H1 (cell line): ENCODE measurements around the gene MGST3. TPM values are rescaled to one million over a fixed set of nuclear protein-coding genes. Genes with fewer than 3 reads are reported as not detected.

Source experiments
- CTCF ChIA-PET: fragments of 300-600 bp; sonication (Branson Sonifier 250); formaldehyde crosslinking; loops from one replicate; lab custom pipeline; 2021; ENCODE audit not compliant: partially characterized antibody; lab: Charles Lee
- POLR2A ChIA-PET: fragments of 300-600 bp; sonication (Branson Sonifier 250); formaldehyde crosslinking; loops from one replicate; lab custom pipeline; 2021; ENCODE audit warnings: inconsistent platforms; ENCODE audit not compliant: partially characterized antibody; lab: Charles Lee
- DNase-seq, 2 experiments: peaks; one replicate each; pipeline versions ENCODE4 v3.0.0 to v3.0.0-alpha.2; 2010 to 2022; ENCODE audit warnings: low spot score in 2 of 2, low read depth in 1 of 2, mixed read lengths in 1 of 2
- FAIRE-seq: peaks from 2 replicates; lab custom pipeline; 2011; peaks lifted over from hg19 to GRCh38; lab: Jason Lieb, UNC
- H2AFZ ChIP-seq: 2 replicates; pipeline ENCODE4 v1.8.1; 2012; ENCODE audit warnings: low read length, inconsistent platforms
- H2AK5ac ChIP-seq: 2 replicates; pipeline ENCODE4 v1.6.1; 2013; ENCODE audit warnings: low read depth, low read length
- H2BK120ac ChIP-seq: replicated peaks from 2 replicates; pipeline ENCODE3; 2013; ENCODE audit warnings: low read depth, low read length, inconsistent platforms
- H2BK12ac ChIP-seq: 2 replicates; pipeline ENCODE4 v1.6.1; 2013; ENCODE audit warnings: low read depth, low read length
- H2BK15ac ChIP-seq: 2 replicates; pipeline ENCODE4 v1.6.1; 2013; ENCODE audit warnings: low read length
- H2BK20ac ChIP-seq: 2 replicates; pipeline ENCODE4 v1.6.1; 2013; ENCODE audit warnings: low read length
- H2BK5ac ChIP-seq: 2 replicates; pipeline ENCODE4 v1.6.1; 2013; ENCODE audit warnings: low read depth, low read length
- H3K14ac ChIP-seq: 2 replicates; pipeline ENCODE4 v1.6.1; 2013; ENCODE audit warnings: inconsistent platforms; ENCODE audit not compliant: insufficient read length
- H3K18ac ChIP-seq: 2 replicates; pipeline ENCODE4 v1.6.1; 2013; ENCODE audit warnings: low read length; ENCODE audit errors: extremely low read depth
- H3K23ac ChIP-seq: 2 replicates; pipeline ENCODE4 v1.6.1; 2013; ENCODE audit warnings: inconsistent platforms; ENCODE audit not compliant: insufficient read length
- H3K23me2 ChIP-seq: 2 replicates; pipeline ENCODE4 v1.6.1; 2013; ENCODE audit warnings: low read depth, low read length
- H3K27ac ChIP-seq: 2 replicates; pipeline ENCODE4 v1.6.1; 2011; ENCODE audit warnings: low read depth, low read length, inconsistent platforms
- H3K27me3 ChIP-seq, 4 experiments: replicated peaks in 1 of 4; 1 replicate in 1 of 4; 2 replicates in 3 of 4; pipeline versions ENCODE4 v1.6.1 to v1.8.1; 2011 to 2013; ENCODE audit warnings: low read length in 3 of 4, mild to moderate bottlenecking in 3 of 4, inconsistent platforms in 2 of 4, mixed read lengths in 2 of 4, moderate library complexity in 1 of 4; ENCODE audit not compliant: control insufficient read depth in 3 of 4, insufficient read depth in 3 of 4; ENCODE audit errors: extremely low read depth in 1 of 4
- H3K36me3 ChIP-seq, 4 experiments: 2 replicates each; pipeline versions ENCODE4 v1.6.1 to v1.8.1; 2011 to 2013; ENCODE audit warnings: mild to moderate bottlenecking in 4 of 4, low read length in 3 of 4, moderate library complexity in 2 of 4, control low read depth in 1 of 4, inconsistent platforms in 1 of 4; ENCODE audit not compliant: insufficient read depth in 4 of 4, control insufficient read depth in 2 of 4
- H3K4ac ChIP-seq: replicated peaks from 2 replicates; pipeline ENCODE3; 2013; ENCODE audit warnings: low read length, low read depth, mixed read lengths, inconsistent platforms; ENCODE audit not compliant: insufficient read length
- H3K4me1 ChIP-seq, 4 experiments: replicated peaks in 1 of 4; 1 replicate in 1 of 4; 2 replicates in 3 of 4; pipeline versions ENCODE4 v1.6.1 to v1.8.1; 2011 to 2013; ENCODE audit warnings: low read length in 3 of 4, inconsistent platforms in 2 of 4, mixed read lengths in 1 of 4; ENCODE audit not compliant: insufficient read depth in 4 of 4, control insufficient read depth in 3 of 4
- H3K4me2 ChIP-seq, 2 experiments: 2 replicates each; pipeline versions ENCODE4 v1.6.1 to v1.8.1; 2011 to 2013; ENCODE audit warnings: low read depth in 2 of 2, low read length in 2 of 2, control low read depth in 1 of 2, inconsistent platforms in 1 of 2, mild to moderate bottlenecking in 1 of 2; ENCODE audit not compliant: insufficient read depth in 1 of 2
- H3K4me3 ChIP-seq, 4 experiments: fragments of 200-600, 300-600 bp in 1 of 4; sonication (generic), shearing (Covaris generic), sonication (Bioruptor Twin) in 1 of 4; 2 replicates each; pipeline versions ENCODE4 v1.5.1 to v1.8.1; 2011 to 2016; ENCODE audit warnings: low read length in 4 of 4, low read depth in 3 of 4, control low read depth in 2 of 4, inconsistent platforms in 2 of 4, mild to moderate bottlenecking in 2 of 4, mixed read lengths in 1 of 4, moderate library complexity in 1 of 4; ENCODE audit not compliant: insufficient read depth in 2 of 4; ENCODE audit errors: extremely low read depth in 1 of 4
- H3K56ac ChIP-seq: replicated peaks from 2 replicates; pipeline ENCODE3; 2013; ENCODE audit warnings: low read depth, mild to moderate bottlenecking, mixed read lengths, low read length, inconsistent platforms; ENCODE audit not compliant: insufficient read length
- H3K79me1 ChIP-seq: 2 replicates; pipeline ENCODE4 v1.6.1; 2013; ENCODE audit warnings: low read depth, low read length, control low read depth
- H3K79me2 ChIP-seq, 2 experiments: 2 replicates each; pipeline versions ENCODE4 v1.6.1 to v1.8.1; 2012 to 2013; ENCODE audit warnings: low read length in 2 of 2, mild to moderate bottlenecking in 2 of 2, inconsistent platforms in 1 of 2; ENCODE audit not compliant: insufficient read depth in 2 of 2, control insufficient read depth in 1 of 2
- H3K9ac ChIP-seq, 4 experiments: replicated peaks in 1 of 4; 1 replicate in 1 of 4; 2 replicates in 3 of 4; pipeline versions ENCODE4 v1.6.1 to v1.8.1; 2011 to 2013; ENCODE audit warnings: low read depth in 3 of 4, low read length in 3 of 4, control low read depth in 2 of 4, mild to moderate bottlenecking in 2 of 4, moderate library complexity in 2 of 4, inconsistent platforms in 1 of 4; ENCODE audit errors: extremely low read depth in 1 of 4
- H3K9me3 ChIP-seq, 2 experiments: 2 replicates each; pipeline versions ENCODE4 v1.6.1 to v1.8.1; 2012 to 2013; ENCODE audit warnings: mild to moderate bottlenecking in 2 of 2, moderate library complexity in 2 of 2, control low read depth in 1 of 2, inconsistent platforms in 1 of 2, low read depth in 1 of 2, low read length in 1 of 2, mixed read lengths in 1 of 2; ENCODE audit not compliant: insufficient read depth in 2 of 2
- H4K20me1 ChIP-seq, 2 experiments: replicated peaks in 1 of 2; 2 replicates each; pipeline versions ENCODE3 to v1.8.1; 2011 to 2013; ENCODE audit warnings: inconsistent platforms in 2 of 2, low read length in 2 of 2, mild to moderate bottlenecking in 1 of 2; ENCODE audit not compliant: insufficient read depth in 2 of 2, control insufficient read depth in 1 of 2
- H4K5ac ChIP-seq: 2 replicates; pipeline ENCODE4 v1.6.1; 2013; ENCODE audit warnings: low read length, low read depth, mixed read lengths, inconsistent platforms; ENCODE audit not compliant: insufficient read length
- H4K8ac ChIP-seq: 2 replicates; pipeline ENCODE4 v1.8.0; 2013; ENCODE audit warnings: mild to moderate bottlenecking, moderate library complexity, low read length, inconsistent platforms; ENCODE audit not compliant: insufficient read depth; ENCODE audit errors: extremely low read depth
- H4K91ac ChIP-seq: replicated peaks from 2 replicates; pipeline ENCODE3; 2013; ENCODE audit warnings: low read length, mixed read lengths, inconsistent platforms; ENCODE audit not compliant: insufficient read length
- BRCA1 ChIP-seq: IDR thresholded peaks from 2 replicates; pipeline ENCODE4 v1.6.1; 2012; ENCODE audit warnings: low read depth, low read length, improper control_type of control experiment
- CEBPB ChIP-seq: IDR thresholded peaks from 2 replicates; pipeline ENCODE4 v1.6.1; 2012; ENCODE audit warnings: low read depth, low read length
- EP300 ChIP-seq, 2 experiments: IDR thresholded peaks; 1 replicate in 1 of 2; 2 replicates in 1 of 2; pipeline ENCODE4 v1.6.1; 2011 to 2012; ENCODE audit warnings: low read depth in 2 of 2, low read length in 2 of 2, mild to moderate bottlenecking in 2 of 2, borderline replicate concordance in 1 of 2, inconsistent platforms in 1 of 2, moderate library complexity in 1 of 2
- FOSL1 ChIP-seq: IDR thresholded peaks from 2 replicates; pipeline ENCODE4 v1.6.1; 2011; ENCODE audit warnings: mild to moderate bottlenecking, low read depth, low read length, moderate library complexity; ENCODE audit not compliant: insufficient read depth
- RXRA ChIP-seq: IDR thresholded peaks from 2 replicates; pipeline ENCODE4 v1.6.1; 2011; ENCODE audit warnings: low read depth, mild to moderate bottlenecking, low read length, moderate library complexity; ENCODE audit not compliant: insufficient read depth
- SP1 ChIP-seq: IDR thresholded peaks from 2 replicates; pipeline ENCODE4 v1.6.1; 2011; ENCODE audit warnings: low read depth, low read length
- WGBS, 2 experiments: shearing (Covaris generic) in 1 of 2; methylation state at CpG; one replicate each; pipeline versions ENCODE4 v1.1.6 to v1.1.7; 2013 to 2015; ENCODE audit warnings: low lambda C conversion rate in 2 of 2, mixed read lengths in 2 of 2, inconsistent platforms in 1 of 2, low coverage in 1 of 2, missing lambda C conversion rate in 1 of 2; ENCODE audit not compliant: insufficient replicate concordance in 2 of 2, insufficient coverage in 1 of 2, insufficient read length in 1 of 2; ENCODE audit errors: extremely low coverage in 1 of 2, missing lambda C conversion rate in 1 of 2; 5-methylcytosine and 5-hydroxymethylcytosine counted together
- polyA plus RNA-seq, 7 experiments: library from polyadenylated mRNA; depleted of rRNA in 3 of 7; stranded (reverse) in 5 of 7; unstranded in 2 of 7; fragments of >200 nt in 5 of 7; fragments of 200-250 nt in 2 of 7; gene quantifications; 1 replicate in 5 of 7; 2 replicates in 1 of 7; 4 replicates in 1 of 7; pipeline versions ENCODE4 v1.2.1 to v1.2.3, GENCODE V29; 2011 to 2013; ENCODE audit warnings: missing spikeins in 2 of 7, mixed read lengths in 2 of 7
- total RNA-seq: library from RNA; stranded (reverse); fragmentation: NEBNext Ultra II Directional; extraction: Animal tissue kit (Norgen Biotek cat#: 25700); gene quantifications from 2 replicates; pipeline ENCODE4 v1.2.1, GENCODE V29; 2021
- TF ChIP-seq, protein P1 (sequence below): IDR thresholded peaks from 2 replicates; pipeline ENCODE4 v1.6.1; 2012; ENCODE audit warnings: inconsistent platforms

The MGST3 gene
- total and polyA plus RNA-seq, 2 of the 8 experiments (the other 6 are each of a cell fraction or from before 2014, with no cell fraction given) = 124 to 257 TPM

DNA sequence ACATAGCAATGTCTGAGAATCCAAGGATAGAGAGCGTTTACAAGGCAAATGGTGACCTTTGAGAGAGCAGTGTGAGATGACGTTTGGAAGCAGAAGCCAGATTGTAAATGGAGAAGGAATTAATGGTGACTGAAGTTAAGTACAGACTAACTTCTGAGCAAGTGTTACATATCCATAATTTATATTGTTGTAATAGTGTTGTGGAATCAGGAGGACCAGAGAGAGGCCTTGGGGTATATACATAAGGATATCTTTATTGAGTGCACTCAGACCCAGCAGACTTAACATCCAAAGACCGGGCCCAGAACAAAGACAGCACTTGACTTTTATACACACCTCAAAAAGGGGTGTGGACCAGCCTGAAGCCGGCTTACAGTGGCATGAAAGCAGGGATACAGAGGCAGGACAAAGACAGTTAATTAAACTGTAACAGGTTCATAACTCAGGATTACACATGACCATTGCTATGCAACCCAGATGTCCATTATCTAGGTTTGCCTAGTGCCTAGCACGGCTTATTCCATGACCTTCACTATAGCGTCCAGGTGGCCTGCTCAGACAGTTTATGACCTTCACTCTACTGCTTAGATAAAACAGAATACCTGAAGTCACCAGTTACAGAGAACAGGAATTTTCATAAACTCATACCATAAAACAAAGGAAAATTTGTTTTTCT, 2.7 kb upstream of the MGST3 start:
- Histone ChIP-seq H2BK5ac (no peak overlapping the region), H4K91ac (no peak overlapping the region), H2BK20ac (no peak overlapping the region), H4K20me1 (no peaks in the 10 kb centered on the region), H2BK120ac (no peak overlapping the region), H2AFZ (no peak overlapping the region), H3K4ac (no peak overlapping the region), H3K9me3 (no peaks in the 10 kb centered on the region), H3K27ac (no peak overlapping the region), H4K5ac (no peak overlapping the region), H2BK15ac (no peak overlapping the region), H3K79me2 (peaks cover 0 to 8% of the 10 kb centered on the region in 2 experiments; a peak in 2 of 4 replicates), H3K36me3 (no peaks in the 10 kb centered on the region), H3K18ac (no peak overlapping the region), H2AK5ac (no peak overlapping the region), H4K8ac (no peak overlapping the region), H3K4me3 (no peak overlapping the region), H3K56ac (no peak overlapping the region), H3K79me1 (no peaks in the 10 kb centered on the region), H3K9ac (no peak overlapping the region), H3K14ac (no peak overlapping the region), H3K4me1 (peaks cover 0 to 4% (median 3%) of the 10 kb centered on the region in 4 experiments; a peak in 2 of 7 replicates), H3K4me2 (no peak overlapping the region), H3K23ac (no peak overlapping the region), H2BK12ac (no peak overlapping the region), H3K23me2 (peaks cover 10% of the 10 kb centered on the region; the same call in 1 of the 2 replicates), H3K27me3 (no peaks in the 10 kb centered on the region)
- CTCF ChIA-PET = no interaction called here
- 85% methylated on average over 6 of the region's 6 CpGs; no CpG with 5 or more reads in 1 of the 2 experiments for WGBS, 2 experiments
- FAIRE-seq = no peak
- POLR2A ChIA-PET = no interaction called here
- DNase-seq = no peak
- no peak for TF ChIP-seq CEBPB
- no peak for TF ChIP-seq FOSL1
- TF ChIP-seq RXRA = no peak
- TF ChIP-seq, protein P1, sequence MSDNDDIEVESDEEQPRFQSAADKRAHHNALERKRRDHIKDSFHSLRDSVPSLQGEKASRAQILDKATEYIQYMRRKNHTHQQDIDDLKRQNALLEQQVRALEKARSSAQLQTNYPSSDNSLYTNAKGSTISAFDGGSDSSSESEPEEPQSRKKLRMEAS = no peak
- no peak for TF ChIP-seq EP300 (IDR thresholded peaks at IDR 0.05; ENCODE audit: borderline replicate concordance in 1 of 2, low read depth in 2 of 2, low read length in 2 of 2)
- TF ChIP-seq SP1 = no peak
- no peak for TF ChIP-seq BRCA1
